Measurements from ENCODE around the gene NLRP9.

The NLRP9 gene

GRCh38 chr19:55686311-55687050 is 51.7 kb downstream of the NLRP9 start:
- TF ChIP-seq POLR2AphosphoS5 (IDR thresholded peaks at IDR 0.05; ENCODE audit: low read depth, low read length) (no peak), FOXP2 (optimal IDR thresholded peaks at IDR 0.05; ENCODE audit: borderline replicate concordance, extremely low read depth, extremely low read length, insufficient read depth) (no peak), REST (IDR thresholded peaks at IDR 0.05; ENCODE audit: insufficient read depth in 1 of 2, low read depth in 2 of 2, low read length in 2 of 2) (no peak), TAF1 (IDR thresholded peaks at IDR 0.05; ENCODE audit: borderline replicate concordance, insufficient read depth, low read length) (no peak), SIN3A (IDR thresholded peaks at IDR 0.05; ENCODE audit: borderline replicate concordance, insufficient read depth, low read length) (no peak)

- TF ChIP-seq POLR2AphosphoS5 (IDR thresholded peaks at IDR 0.05; ENCODE audit: low read depth, low read length) (no peak), TAF1 (IDR thresholded peaks at IDR 0.05; ENCODE audit: borderline replicate concordance, insufficient read depth, low read length) (no peak), FOXP2 (optimal IDR thresholded peaks at IDR 0.05; ENCODE audit: borderline replicate concordance, extremely low read depth, extremely low read length, insufficient read depth) (no peak), REST (IDR thresholded peaks at IDR 0.05; ENCODE audit: insufficient read depth in 1 of 2, low read depth in 2 of 2, low read length in 2 of 2) (no peak), SIN3A (IDR thresholded peaks at IDR 0.05; ENCODE audit: borderline replicate concordance, insufficient read depth, low read length) (no peak)
Measured at GRCh38 chr19:55685776-55686175, 52.4 kb downstream of the NLRP9 start.

- TF ChIP-seq POLR2AphosphoS5 (IDR thresholded peaks at IDR 0.05; ENCODE audit: low read depth, low read length) = no peak
- no peak for TF ChIP-seq REST (IDR thresholded peaks at IDR 0.05; ENCODE audit: insufficient read depth in 1 of 2, low read depth in 2 of 2, low read length in 2 of 2)
- TF ChIP-seq FOXP2 (optimal IDR thresholded peaks at IDR 0.05; ENCODE audit: borderline replicate concordance, extremely low read depth, extremely low read length, insufficient read depth) = no peak
Measured at GRCh38 chr19:55684946-55685681, 53.1 kb downstream of the NLRP9 start.

- TF ChIP-seq FOXP2 (optimal IDR thresholded peaks at IDR 0.05; ENCODE audit: borderline replicate concordance, extremely low read depth, extremely low read length, insufficient read depth) (no peak), TAF1 (IDR thresholded peaks at IDR 0.05; ENCODE audit: borderline replicate concordance, insufficient read depth, low read length) (no peak), SIN3A (IDR thresholded peaks at IDR 0.05; ENCODE audit: borderline replicate concordance, insufficient read depth, low read length) (no peak), POLR2AphosphoS5 (IDR thresholded peaks at IDR 0.05; ENCODE audit: low read depth, low read length) (no peak), REST (IDR thresholded peaks at IDR 0.05; ENCODE audit: insufficient read depth in 1 of 2, low read depth in 2 of 2, low read length in 2 of 2) (no peak)
Measured at GRCh38 chr19:55683449-55684261, 54.5 kb downstream of the NLRP9 start.
